HepG2 (cell line): ENCODE data around the gene C12orf42. TPM values are rescaled to one million over a fixed set of nuclear protein-coding genes. Genes with fewer than 3 reads are reported as not detected.

Experiments used
- ATAC-seq: fragments of 200-7000 bp; cut with Tn5 transposase; 3 replicates; pipeline ENCODE4 v1.9.1; 2020; ENCODE audit warnings: mild to moderate bottlenecking, moderate library complexity
- BruUV-seq: library from RNA; stranded (reverse); fragments of 400-500 nt; replicated peaks from 2 replicates; lab custom pipeline; 2021; lab: Mats Ljungman, UMichigan
- CTCF ChIA-PET: fragments of 300-600 bp; formaldehyde crosslinking; extraction: SDS; loops from one replicate; lab custom pipeline; 2021; ENCODE audit warnings: low total read pairs, inconsistent platforms, low intra/inter-chr PET ratio; lab: Yijun Ruan, JAX
- POLR2A ChIA-PET: fragments of 350-600 bp; sonication (Branson Sonifier 250); formaldehyde crosslinking; loops from one replicate; lab custom pipeline; 2020; ENCODE audit warnings: antibody characterized with exemption, inconsistent platforms; lab: Yijun Ruan, JAX
- DNase-seq: peaks from one replicate; pipeline ENCODE4 v3.0.0-alpha.2; 2015; ENCODE audit warnings: low spot score
- FAIRE-seq: peaks from 3 replicates; lab custom pipeline; 2011; peaks lifted over from hg19 to GRCh38; lab: Jason Lieb, UNC
- H2AFZ ChIP-seq: one replicate; pipeline ENCODE4 v1.6.1; 2011; ENCODE audit warnings: low read length, inconsistent platforms
- H3K27ac ChIP-seq: fragments of 300-600 bp; 3 replicates; pipeline ENCODE4 v1.8.0; 2011; ENCODE audit warnings: mixed run types, mild to moderate bottlenecking, mixed read lengths, low read length, inconsistent platforms; ENCODE audit not compliant: insufficient read depth; ENCODE audit errors: extremely low read length
- H3K27me3 ChIP-seq, 2 experiments: fragments of 200-600 bp in 1 of 2; 2 replicates in 1 of 2; 3 replicates in 1 of 2; pipeline versions ENCODE4 v1.6.0 to v1.8.0; 2011; ENCODE audit warnings: low read length in 2 of 2, mild to moderate bottlenecking in 2 of 2, moderate library complexity in 2 of 2, inconsistent platforms in 1 of 2; ENCODE audit not compliant: insufficient read depth in 2 of 2, control insufficient read depth in 1 of 2
- H3K36me3 ChIP-seq, 2 experiments: fragments of 200-600 bp in 1 of 2; replicated peaks in 1 of 2; 2 replicates in 1 of 2; 3 replicates in 1 of 2; pipeline versions ENCODE4 v1.5.1 to v1.8.0; 2011; ENCODE audit warnings: low read length in 2 of 2, inconsistent platforms in 1 of 2; ENCODE audit not compliant: insufficient read depth in 2 of 2, control insufficient read depth in 1 of 2
- H3K4me1 ChIP-seq: 2 replicates; pipeline ENCODE4 v1.5.1; 2012; ENCODE audit warnings: low read length, inconsistent platforms; ENCODE audit not compliant: insufficient read depth
- H3K4me2 ChIP-seq: 2 replicates; pipeline ENCODE4 v1.6.0; 2011; ENCODE audit warnings: low read depth, low read length, inconsistent platforms
- H3K4me3 ChIP-seq, 3 experiments: fragments of 200-600 bp in 1 of 3; sonication (generic), shearing (Covaris generic) in 1 of 3; replicated peaks in 1 of 3; 2 replicates each; pipeline ENCODE4 v1.5.1; 2011 to 2016; ENCODE audit warnings: low read length in 3 of 3, inconsistent platforms in 2 of 3, low read depth in 2 of 3, mild to moderate bottlenecking in 2 of 3, control low read depth in 1 of 3, mixed read lengths in 1 of 3; ENCODE audit not compliant: insufficient read depth in 1 of 3
- H3K79me2 ChIP-seq: one replicate; pipeline ENCODE4 v1.6.1; 2011; ENCODE audit warnings: low read length, inconsistent platforms; ENCODE audit not compliant: insufficient read depth
- H3K9ac ChIP-seq: 2 replicates; pipeline ENCODE4 v1.6.0; 2011; ENCODE audit warnings: mild to moderate bottlenecking, low read depth, low read length, inconsistent platforms; ENCODE audit not compliant: insufficient read depth
- H3K9me3 ChIP-seq: 2 replicates; pipeline ENCODE4 v1.5.1; 2012; ENCODE audit warnings: mild to moderate bottlenecking, low read length
- H4K20me1 ChIP-seq: 2 replicates; pipeline ENCODE4 v1.6.0; 2011; ENCODE audit warnings: inconsistent platforms, mild to moderate bottlenecking, low read length, moderate library complexity; ENCODE audit not compliant: insufficient read depth
- CBX5 ChIP-seq: sonication (generic); formaldehyde crosslinking; IDR thresholded peaks from 2 replicates; pipeline ENCODE4 v1.4.0; 2020; ENCODE audit warnings: missing genetic modification reagents, borderline replicate concordance
- CSRNP2 ChIP-seq: sonication (generic); formaldehyde crosslinking; conservative IDR thresholded peaks from 2 replicates; pipeline ENCODE4 v1.8.0; 2022; ENCODE audit warnings: low read depth, missing genetic modification reagents
- NCOA5 ChIP-seq: sonication (generic); formaldehyde crosslinking; IDR thresholded peaks from 2 replicates; pipeline ENCODE4 v1.4.0; 2020; ENCODE audit warnings: missing genetic modification reagents
- RAD51 ChIP-seq: fragments of 450-650 bp; IDR thresholded peaks from 2 replicates; pipeline ENCODE4 v1.6.1; 2016; ENCODE audit warnings: borderline replicate concordance
- SIX1 ChIP-seq: sonication (generic); formaldehyde crosslinking; IDR thresholded peaks from 2 replicates; pipeline ENCODE4 v1.4.0; 2020; ENCODE audit warnings: missing genetic modification reagents, borderline replicate concordance
- ZMYM3 ChIP-seq: sonication (generic); formaldehyde crosslinking; IDR thresholded peaks from 2 replicates; pipeline ENCODE4 v1.5.1; 2020; ENCODE audit warnings: mild to moderate bottlenecking, missing genetic modification reagents
- ZNF878 ChIP-seq: sonication (generic); formaldehyde crosslinking; IDR thresholded peaks from 2 replicates; pipeline ENCODE4 v1.8.1; 2023; ENCODE audit warnings: mild to moderate bottlenecking, missing genetic modification reagents, moderate library complexity
- WGBS: methylation state at CpG from one replicate; pipeline ENCODE4 v1.1.6; 2017; ENCODE audit warnings: low lambda C conversion rate; 5-methylcytosine and 5-hydroxymethylcytosine counted together
- in situ Hi-C: cut with HindIII; loops from 2 replicates; pipeline ENCODE4 v1.10.0; 2017; ENCODE audit warnings: low pct_unique_long_range_greater_than_20kb; ENCODE audit not compliant: extremely low pct_ligation_motif_present
- intact Hi-C: fragments of 100-400 bp; cut with micrococcal nuclease; formaldehyde crosslinking; loops from one replicate; pipeline ENCODE4 v1.10.0; 2022; ENCODE audit not compliant: unreplicated experiment
- polyA plus RNA-seq, 8 experiments: library from polyadenylated mRNA; depleted of rRNA in 3 of 8; stranded (reverse) in 7 of 8; unstranded in 1 of 8; fragments of >200 nt; fragmentation: Illumina TruSeq in 4 of 8; extraction: Trizol in 4 of 8; gene quantifications; 2 replicates each; pipeline versions ENCODE4 v1.2.1 to v1.2.3, GENCODE V29; 2011 to 2016; ENCODE audit warnings: low read depth in 4 of 8, missing spikeins in 1 of 8, mixed read lengths in 1 of 8; ENCODE audit not compliant: insufficient read depth in 1 of 8
- total RNA-seq, 5 experiments: library from RNA; depleted of rRNA; stranded (reverse); fragments of >200 nt; fragmentation: Illumina TruSeq; extraction: Trizol; gene quantifications; 2 replicates each; pipeline ENCODE4 v1.2.3, GENCODE V29; 2016; ENCODE audit warnings: low read depth in 1 of 5

Gene C12orf42
- total and polyA plus RNA-seq, 2 of the 13 experiments (the other 11 are each of a cell fraction or from before 2014, with no cell fraction given), result not detected

- no peak overlapping the region for H3K4me3 ChIP-seq
- ChIA-PET POLR2A (no interaction called here), CTCF (no interaction called here)
- no peaks in the 10 kb centered on the region for H3K79me2 ChIP-seq
- H3K27me3 ChIP-seq, result no peaks in the 10 kb centered on the region
- H3K4me2 ChIP-seq, result no peak overlapping the region
- in situ Hi-C loops (no loop called here), intact Hi-C loops (no loop called here)
- no peaks in the 10 kb centered on the region for H3K9me3 ChIP-seq
- under 1% methylated on average over 2 of the region's 2 CpGs for WGBS
- H3K36me3 ChIP-seq, result no peaks in the 10 kb centered on the region
- BruUV-seq, result no TSS peak
- FAIRE-seq, result no peak
- no peak for ATAC-seq
- no peak overlapping the region for H3K27ac ChIP-seq
- DNase-seq, result no peak
- H4K20me1 ChIP-seq, result no peaks in the 10 kb centered on the region
- TF ChIP-seq RAD51, result peak; percentile 85
- TF ChIP-seq NCOA5 (CRISPR knock-in tag), result no peak
- TF ChIP-seq CBX5, result no peak
- no peak for TF ChIP-seq SIX1 (CRISPR knock-in tag)
- no peak for TF ChIP-seq CSRNP2 (CRISPR knock-in tag)
- no peak for TF ChIP-seq ZNF878 (CRISPR knock-in tag)
- TF ChIP-seq ZMYM3 (CRISPR knock-in tag), result no peak
- H3K9ac ChIP-seq, result no peak overlapping the region
- no peak overlapping the region for H2AFZ ChIP-seq
- no peaks in the 10 kb centered on the region for H3K4me1 ChIP-seq
Observed at GRCh38 chr12:103257763-103258162, 238.0 kb downstream of the C12orf42 start.

Other genes starting within 250 kb of the C12orf42 start
- gene STAB2, start 91.3 kb upstream of the C12orf42 start, total RNA-seq (2016; rRNA removed; fragmentation: Illumina TruSeq; extraction: Trizol), result not detected in 2 replicates
- gene STAB2, start 91.3 kb upstream of the C12orf42 start, polyA plus RNA-seq (2011; rRNA removed), result not detected in 2 replicates